H4 (cell line): ENCODE measurements around the gene NEURL4. TPM values are rescaled to one million over a fixed set of nuclear protein-coding genes. Genes with fewer than 3 reads are reported as not detected.

Experiments used
- DNase-seq: peaks from one replicate; pipeline ENCODE4 v3.0.0-alpha.2; 2015; ENCODE audit warnings: low spot score
- total RNA-seq: library from RNA; depleted of rRNA; stranded (reverse); fragments of >200 nt; shearing (Covaris generic); gene quantifications from 2 replicates; pipeline ENCODE4 v1.2.3, GENCODE V29; 2014

Gene NEURL4
- total RNA-seq, 1 experiment from 2014 or later, result 3.5 TPM

GRCh38 chr17:7323731-7324437 lies 5.3 kb downstream of the NEURL4 start:
- no peak for DNase-seq

DNA sequence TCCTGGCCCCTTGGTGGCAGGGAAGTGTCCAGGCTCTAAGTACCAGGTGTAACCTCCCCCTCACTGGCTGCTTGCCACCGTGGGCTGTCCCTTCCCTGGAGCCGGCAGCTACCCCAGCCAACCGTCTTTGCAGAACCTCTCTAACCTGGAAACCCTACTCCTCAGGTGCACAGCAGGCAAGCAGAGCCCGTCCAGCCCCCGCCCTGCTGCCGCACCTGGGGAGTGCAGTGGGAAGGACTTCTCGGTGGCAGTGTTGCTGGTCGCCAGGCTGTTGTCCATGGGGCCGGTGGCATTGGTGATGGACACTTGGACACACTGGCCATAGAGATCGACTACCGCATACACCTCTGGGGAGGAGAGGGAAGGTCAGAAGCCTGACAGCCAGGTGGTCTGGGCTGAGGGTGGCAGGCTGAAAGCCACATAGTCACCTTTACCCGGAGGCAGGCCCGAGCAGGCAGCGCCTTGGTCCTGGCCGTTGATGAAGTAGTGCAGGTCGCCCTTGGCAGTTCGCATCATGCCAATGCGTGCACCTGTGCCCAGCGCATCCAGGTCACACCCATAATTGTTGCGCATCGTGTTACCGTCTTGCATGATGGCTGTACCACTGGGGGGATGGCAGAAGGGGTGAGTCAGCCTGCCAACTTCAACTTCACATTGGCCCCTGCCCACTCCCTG lies 6.5 kb downstream of the NEURL4 start:
- no peak for DNase-seq

- no peak for DNase-seq
Measured at GRCh38 chr17:7321466-7321865, 7.7 kb downstream of the NEURL4 start.

DNA sequence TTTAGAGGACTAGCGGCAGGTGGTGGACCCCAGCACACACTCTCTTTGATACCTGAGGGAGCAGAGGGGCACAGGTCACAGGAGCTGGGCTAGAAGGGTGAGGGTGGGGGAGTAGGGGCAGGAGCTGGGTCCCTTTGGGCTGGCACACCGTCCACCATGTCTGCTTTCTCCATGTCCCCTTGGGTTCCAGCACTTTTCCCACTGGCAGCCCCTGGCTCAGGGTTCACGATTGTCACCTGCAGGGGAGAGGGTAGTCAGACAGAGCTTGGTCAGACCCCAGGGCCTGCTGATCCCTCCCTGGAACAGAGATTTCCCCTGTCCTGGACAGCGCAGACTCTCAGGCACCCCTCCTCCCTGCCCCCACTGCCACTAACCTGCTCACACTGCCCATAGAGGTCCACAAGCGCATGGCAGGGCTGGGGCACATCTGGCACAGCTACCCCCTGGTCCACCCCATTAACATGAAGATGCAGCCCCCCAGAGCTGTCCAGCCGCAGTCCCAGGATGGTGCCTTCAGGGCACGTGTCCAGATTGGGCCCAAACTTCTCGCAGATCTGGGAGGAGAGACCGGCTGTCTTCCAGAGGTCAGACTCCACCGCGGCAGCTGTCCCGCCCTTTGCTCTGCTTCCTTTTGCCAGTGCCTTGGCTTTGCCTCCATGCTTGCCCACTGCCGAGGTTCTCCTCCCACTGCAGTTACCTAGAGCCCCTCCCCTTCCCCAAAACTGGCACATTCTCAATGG lies 10.8 kb downstream of the NEURL4 start:
- no peak for DNase-seq

GRCh38 chr17:7317161-7317803 lies 11.9 kb downstream of the NEURL4 start:
- no peak for DNase-seq

- DNase-seq, result no peak
Measured at GRCh38 chr17:7315570-7316235, 13.4 kb downstream of the NEURL4 start.

- peak; percentile 74 for DNase-seq
Measured at GRCh38 chr17:7314719-7315569, 14.2 kb downstream of the NEURL4 start, which contains the start of gene GPS2. TSS of gene GPS2 (minus strand) at chr17:7315360. CDS start at chr17:7315052, 308 bp downstream.

DNA sequence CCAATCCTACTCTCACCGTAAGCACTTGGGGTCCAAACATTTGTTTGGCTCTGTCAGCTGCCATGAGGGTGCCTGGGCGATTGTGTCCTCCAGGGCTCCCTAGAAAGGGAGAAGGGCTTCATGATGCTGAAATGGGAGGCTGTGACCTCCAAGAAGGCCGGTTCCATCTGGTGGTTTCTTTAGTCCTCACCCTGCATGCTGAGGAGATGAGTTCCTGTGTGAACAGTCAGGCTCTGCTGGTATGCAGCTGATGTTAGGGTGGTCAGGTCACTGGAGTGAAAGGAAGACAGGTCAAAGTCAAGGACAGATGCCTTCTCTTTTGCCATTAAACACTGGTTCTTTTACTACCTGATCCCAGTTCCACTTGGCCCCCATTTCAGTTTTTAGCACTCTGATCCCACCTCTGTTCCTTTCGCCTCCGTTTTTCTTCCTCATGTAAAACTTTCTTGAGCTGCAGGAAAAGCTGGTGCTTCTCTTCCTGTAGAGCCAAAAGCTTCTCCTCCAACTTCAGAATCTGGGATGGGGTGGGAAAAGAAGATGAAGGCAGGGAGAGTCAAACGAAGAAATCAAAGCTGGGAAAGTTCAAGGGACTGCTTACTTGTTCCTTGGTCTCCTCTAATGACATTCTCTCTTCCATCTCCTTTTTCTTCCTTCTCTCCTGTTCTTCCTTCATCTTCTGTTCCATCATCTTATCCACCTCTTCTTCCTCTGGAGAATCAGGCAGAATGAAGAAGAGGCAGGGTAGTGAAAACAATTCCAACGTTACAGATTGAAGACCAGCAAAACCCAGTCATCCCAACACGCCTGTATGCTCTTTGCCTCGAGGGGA lies 15.0 kb downstream of the NEURL4 start:
- DNase-seq, result no peak

DNA sequence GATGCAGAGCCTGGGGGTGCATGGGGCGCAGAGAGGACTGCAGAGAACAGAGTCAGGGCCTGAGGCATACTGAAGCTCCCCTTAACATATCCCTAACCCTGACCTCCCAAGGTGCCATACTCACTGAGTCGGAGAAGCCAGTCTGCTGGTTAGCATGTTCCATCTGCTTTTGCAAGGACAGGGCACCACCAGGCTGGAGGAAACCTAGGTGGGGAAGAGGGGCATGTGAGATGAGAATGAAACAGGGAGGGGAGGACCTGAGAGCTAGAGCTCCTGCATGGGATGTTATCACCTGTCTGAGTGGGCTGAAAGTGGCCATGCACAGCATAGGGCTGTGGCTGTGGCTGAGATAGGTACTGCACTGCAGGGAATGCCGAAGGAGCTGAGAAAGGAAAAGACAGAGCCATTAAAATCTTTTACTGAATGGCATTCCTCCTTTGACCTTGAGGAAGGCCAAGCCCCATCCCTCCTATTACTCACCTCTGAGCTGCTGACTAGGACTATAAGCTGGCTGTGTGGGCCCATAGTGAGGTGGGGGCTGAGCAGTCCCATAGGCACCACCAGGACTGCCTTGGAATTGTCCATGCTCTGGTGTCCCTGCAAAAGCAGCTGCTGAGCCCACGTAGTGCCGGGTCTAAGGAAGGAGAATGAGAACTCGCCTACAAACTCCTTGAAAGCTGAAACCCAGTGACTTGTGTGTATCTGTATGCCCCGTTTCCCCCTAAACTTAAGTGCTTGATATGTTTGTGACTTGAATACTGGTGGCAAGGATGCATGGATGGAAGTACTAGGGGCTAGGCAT lies 15.8 kb downstream of the NEURL4 start:
- DNase-seq, result no peak

DNA sequence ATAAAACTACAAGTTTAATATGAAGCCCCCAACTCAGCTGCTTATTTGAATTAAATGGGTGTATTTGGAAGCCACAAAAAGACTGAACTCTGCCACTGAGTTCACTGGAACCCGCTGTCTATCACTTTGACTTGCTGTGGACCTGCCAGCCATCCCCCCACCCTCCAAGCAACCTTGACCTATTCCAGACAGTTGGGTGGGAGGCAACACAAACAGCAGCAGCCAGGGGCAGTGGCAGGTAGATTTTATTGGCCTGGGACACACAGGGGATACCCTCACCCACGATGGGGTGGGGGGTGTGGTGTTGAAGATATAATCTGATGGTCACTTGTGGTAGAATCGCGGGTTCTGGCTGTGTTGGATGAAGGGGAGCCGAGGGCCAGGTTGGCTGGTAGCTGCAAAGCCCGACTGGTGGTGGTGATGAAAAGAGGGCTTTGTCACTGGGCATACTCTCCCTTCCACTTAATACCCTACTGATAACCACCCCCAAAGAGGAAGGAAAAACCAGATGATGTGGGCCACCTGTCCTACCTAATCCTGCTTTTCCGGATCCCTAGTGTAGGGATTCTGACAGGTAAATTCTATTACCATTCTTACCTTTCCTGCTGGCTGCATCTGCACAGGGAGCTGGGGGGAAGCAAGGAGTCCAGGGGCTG lies 16.6 kb downstream of the NEURL4 start:
- DNase-seq, result no peak

- no peak for DNase-seq
Measured at GRCh38 chr17:7311110-7311705, 17.9 kb downstream of the NEURL4 start.

- DNase-seq, result no peak
Measured at GRCh38 chr17:7309628-7310027, 19.5 kb downstream of the NEURL4 start.

DNA sequence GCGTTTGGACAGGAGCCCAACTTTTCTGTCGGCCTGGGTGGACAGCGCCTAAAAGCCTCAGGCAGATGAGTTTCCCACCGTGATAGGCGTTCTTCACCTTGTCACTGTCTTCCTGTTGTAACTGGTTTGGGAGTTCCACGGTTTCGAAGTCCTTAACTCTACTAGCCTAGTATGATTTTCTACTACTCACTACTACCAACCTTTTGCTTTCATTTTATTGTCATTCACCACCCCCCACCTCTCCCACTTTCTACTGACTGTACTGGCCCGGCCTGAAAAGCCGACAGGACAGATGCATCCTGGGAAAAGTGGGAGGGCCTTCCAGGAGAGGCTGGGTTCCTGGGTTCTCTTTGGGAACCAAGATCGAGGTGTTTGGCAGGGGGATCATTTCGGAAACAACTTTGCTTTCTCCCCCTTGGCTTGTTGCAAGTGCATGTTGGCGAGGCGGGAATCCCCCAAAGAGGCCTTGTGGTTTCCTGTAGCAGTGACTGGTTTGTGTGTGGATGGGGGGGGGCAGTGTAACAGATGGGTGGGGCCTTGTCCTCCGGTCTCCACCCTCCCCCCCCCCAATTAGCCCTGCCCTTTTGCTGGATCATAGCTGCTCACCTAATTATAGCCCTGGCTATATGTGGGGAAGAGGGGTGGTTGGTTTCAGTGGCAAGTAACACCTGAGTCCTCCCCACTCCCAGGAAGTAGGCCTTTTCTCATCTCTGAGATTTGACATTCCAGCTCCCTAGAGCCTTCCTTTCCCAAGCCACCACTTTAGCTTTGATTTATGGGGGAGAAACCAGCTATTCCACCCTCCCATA lies 20.3 kb downstream of the NEURL4 start:
- peak; percentile 59 for DNase-seq

DNA sequence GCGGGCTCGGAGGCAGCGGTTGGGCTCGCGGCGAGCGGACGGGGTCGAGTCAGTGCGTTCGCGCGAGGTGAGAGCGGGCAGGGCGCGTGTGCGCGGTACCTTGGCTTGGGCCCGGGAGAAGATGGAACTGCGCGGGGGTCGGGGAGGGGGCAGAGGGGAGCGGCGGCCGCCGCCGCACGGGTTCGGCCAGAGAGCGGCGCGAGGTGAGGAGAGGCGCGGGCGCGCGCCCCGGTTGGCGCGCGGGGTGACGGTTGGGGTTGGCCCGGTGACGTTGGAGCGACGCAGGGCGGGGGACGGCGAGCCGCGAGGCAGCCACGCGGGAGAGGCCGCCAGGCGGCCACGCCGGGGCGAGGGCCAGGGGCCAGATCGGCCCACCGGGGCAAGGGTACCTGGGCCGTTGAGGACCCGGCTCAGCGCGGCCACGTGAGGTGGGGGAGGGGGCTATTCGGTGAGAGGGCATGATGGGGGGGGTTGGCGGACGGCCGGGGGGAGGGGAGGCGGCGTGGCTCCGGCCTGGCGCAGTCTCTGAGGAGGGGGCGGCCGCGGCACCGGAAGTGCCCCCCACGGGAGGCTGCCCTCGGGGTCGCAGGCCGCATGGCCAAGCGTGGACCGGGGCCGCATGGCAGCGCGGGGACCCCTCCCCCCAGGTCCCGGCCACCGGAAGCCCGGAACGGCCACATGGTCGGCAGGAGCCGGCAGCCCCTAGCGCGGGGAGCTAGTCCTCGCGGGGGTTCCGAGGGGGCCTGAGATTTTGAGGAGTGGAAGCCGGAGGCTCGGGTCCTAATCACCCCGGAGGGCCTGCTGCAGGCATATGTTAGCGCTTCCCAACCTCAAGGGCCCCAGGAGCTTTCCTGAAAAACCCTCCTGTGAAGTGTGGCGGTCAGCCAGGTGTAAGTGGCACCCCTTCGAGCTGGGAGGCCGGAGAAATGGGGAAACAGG lies 21.2 kb downstream of the NEURL4 start:
- DNase-seq, result no peak

- peak; percentile 98 for DNase-seq
Measured at GRCh38 chr17:7306911-7307685, 22.0 kb downstream of the NEURL4 start, which contains the start of gene EIF5A. TSS of gene EIF5A (plus strand) at chr17:7307628. CDS start at chr17:7309636, 2,008 bp downstream.
